ENCODE results near the gene CCDC148. TPM values are rescaled to one million over a fixed set of nuclear protein-coding genes. Genes with fewer than 3 reads are reported as not detected.
"Not testable (repeated sequence)": the region's sequence is repeated elsewhere in the genome, so short reads cannot be mapped to it uniquely, and the experiment has no call there.

The CCDC148 gene
- total and polyA plus RNA-seq, 2 experiments from 2014 or later, result 0.64 to 0.86 TPM

DNA sequence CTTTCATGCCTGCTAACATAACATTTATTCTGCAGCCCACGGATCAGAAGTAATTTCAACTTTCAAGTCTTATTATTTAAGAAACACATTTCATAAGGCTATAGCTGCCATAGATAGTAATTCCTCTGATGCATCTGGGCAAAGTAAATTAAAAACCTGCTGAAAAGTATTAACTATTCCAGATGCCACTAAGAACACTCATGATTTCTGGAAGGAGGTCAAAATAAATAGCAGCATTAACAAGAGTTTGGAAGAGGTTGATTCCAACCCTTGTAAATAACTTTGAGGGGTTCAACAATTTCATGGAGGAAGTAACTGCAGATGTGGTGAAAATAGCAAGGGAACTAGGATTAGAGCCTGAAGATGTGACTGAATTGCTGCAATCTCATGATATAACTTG, 77.6 kb downstream of the CCDC148 start:
- H3K27me3 ChIP-seq (replicated peaks; ENCODE audit: insufficient read depth), result no peaks in the 10 kb centered on the region
- no peaks in the 10 kb centered on the region for H3K4me1 ChIP-seq (ENCODE audit: insufficient read depth)
- no peak overlapping the region for H3K4me2 ChIP-seq (ENCODE audit: unreplicated experiment)
- H4K20me1 ChIP-seq (ENCODE audit: insufficient read depth), result no peaks in the 10 kb centered on the region
- no peak for DNase-seq
- no peak overlapping the region for H3K4me3 ChIP-seq
- no peak overlapping the region for H2AFZ ChIP-seq
- H3K9me3 ChIP-seq (ENCODE audit: low read depth), result no peaks in the 10 kb centered on the region
- H3K9ac ChIP-seq, result no peak overlapping the region
- 4 to 5% methylated on average over 1 of the region's 1 CpG for WGBS, 2 experiments (ENCODE audit: low coverage in 1 of 2, low lambda C conversion rate in 2 of 2, missing lambda C conversion rate in 2 of 2)
- no peaks in the 10 kb centered on the region for H3K36me3 ChIP-seq (ENCODE audit: low read depth)
- no peaks in the 10 kb centered on the region for H3K9me2 ChIP-seq (ENCODE audit: insufficient read depth)
- TF ChIP-seq EZH2phosphoT487 (IDR thresholded peaks at IDR 0.05; ENCODE audit: insufficient read depth, low read depth), result no peak
- TF ChIP-seq EZH2 (IDR thresholded peaks at IDR 0.05; ENCODE audit: insufficient read depth, poor library complexity, severe bottlenecking), result no peak
- no peak overlapping the region for H3K27ac ChIP-seq
- no peaks in the 10 kb centered on the region for H3K79me2 ChIP-seq (ENCODE audit: insufficient read depth)
- in situ Hi-C loops (cut with MboI), result no loop called here
- H3F3A ChIP-seq (ENCODE audit: insufficient read depth), result no peaks in the 10 kb centered on the region

DNA sequence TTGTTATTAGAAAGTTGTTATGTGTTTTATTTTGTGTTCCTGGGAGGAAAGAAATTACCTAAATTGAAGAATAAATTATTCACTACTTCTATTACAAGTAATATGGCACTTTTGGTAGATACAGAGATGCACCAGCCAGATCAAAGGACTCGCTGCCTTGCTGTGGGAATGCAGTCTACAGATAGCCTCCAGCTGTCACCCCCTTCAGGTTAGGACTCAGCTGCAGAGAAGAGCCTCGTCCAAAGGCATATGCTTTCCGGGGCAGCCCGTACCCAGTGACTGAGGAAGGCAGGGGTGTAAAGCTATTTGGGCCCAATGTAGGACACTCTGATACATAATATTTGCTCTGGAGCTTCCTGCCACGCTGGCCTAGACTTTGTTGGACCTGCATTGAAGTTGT, 90.2 kb downstream of the CCDC148 start:
- Histone ChIP-seq H3K4me3 (no peak overlapping the region), H3K9me2 (ENCODE audit: insufficient read depth) (no peaks in the 10 kb centered on the region), H3K9me3 (ENCODE audit: low read depth) (no peaks in the 10 kb centered on the region), H2AFZ (no peak overlapping the region), H3K36me3 (ENCODE audit: low read depth) (no peaks in the 10 kb centered on the region), H3F3A (ENCODE audit: insufficient read depth) (no peaks in the 10 kb centered on the region), H3K4me1 (ENCODE audit: insufficient read depth) (no peaks in the 10 kb centered on the region), H4K20me1 (ENCODE audit: insufficient read depth) (no peaks in the 10 kb centered on the region), H3K9ac (no peak overlapping the region), H3K79me2 (ENCODE audit: insufficient read depth) (no peaks in the 10 kb centered on the region), H3K27me3 (replicated peaks; ENCODE audit: insufficient read depth) (no peaks in the 10 kb centered on the region), H3K27ac (no peak overlapping the region), H3K4me2 (ENCODE audit: unreplicated experiment) (no peak overlapping the region)
- TF ChIP-seq EZH2phosphoT487 (IDR thresholded peaks at IDR 0.05; ENCODE audit: insufficient read depth, low read depth) (no peak), EZH2 (IDR thresholded peaks at IDR 0.05; ENCODE audit: insufficient read depth, poor library complexity, severe bottlenecking) (no peak)
- WGBS, 2 experiments (ENCODE audit: low coverage in 1 of 2, low lambda C conversion rate in 2 of 2, missing lambda C conversion rate in 2 of 2), result 64 to 69% methylated on average over 5 of the region's 5 CpGs
- in situ Hi-C loops (cut with MboI), result no loop called here
- no peak for DNase-seq

GRCh38 chr2:158359846-158360245, 96.7 kb downstream of the CCDC148 start:
- WGBS, 2 experiments (ENCODE audit: low coverage in 1 of 2, low lambda C conversion rate in 2 of 2, missing lambda C conversion rate in 2 of 2), result 55 to 67% methylated on average over 4 of the region's 4 CpGs
- no peaks in the 10 kb centered on the region for H3F3A ChIP-seq (ENCODE audit: insufficient read depth)
- H2AFZ ChIP-seq, result no peak overlapping the region
- TF ChIP-seq EZH2phosphoT487 (IDR thresholded peaks at IDR 0.05; ENCODE audit: insufficient read depth, low read depth) (no peak), EZH2 (IDR thresholded peaks at IDR 0.05; ENCODE audit: insufficient read depth, poor library complexity, severe bottlenecking) (no peak)
- H3K9me3 ChIP-seq (ENCODE audit: low read depth), result no peaks in the 10 kb centered on the region
- no peaks in the 10 kb centered on the region for H3K9me2 ChIP-seq (ENCODE audit: insufficient read depth)
- peak; percentile 2 for DNase-seq
- no peak overlapping the region for H3K4me2 ChIP-seq (ENCODE audit: unreplicated experiment)
- no peaks in the 10 kb centered on the region for H3K27me3 ChIP-seq (replicated peaks; ENCODE audit: insufficient read depth)
- H3K4me3 ChIP-seq, result no peak overlapping the region
- no peaks in the 10 kb centered on the region for H3K4me1 ChIP-seq (ENCODE audit: insufficient read depth)
- H3K9ac ChIP-seq, result no peak overlapping the region
- no peak overlapping the region for H3K27ac ChIP-seq
- H3K36me3 ChIP-seq (ENCODE audit: low read depth), result no peaks in the 10 kb centered on the region
- H3K79me2 ChIP-seq (ENCODE audit: insufficient read depth), result no peaks in the 10 kb centered on the region
- in situ Hi-C loops (cut with MboI), result no loop called here
- H4K20me1 ChIP-seq (ENCODE audit: insufficient read depth), result no peaks in the 10 kb centered on the region

DNA sequence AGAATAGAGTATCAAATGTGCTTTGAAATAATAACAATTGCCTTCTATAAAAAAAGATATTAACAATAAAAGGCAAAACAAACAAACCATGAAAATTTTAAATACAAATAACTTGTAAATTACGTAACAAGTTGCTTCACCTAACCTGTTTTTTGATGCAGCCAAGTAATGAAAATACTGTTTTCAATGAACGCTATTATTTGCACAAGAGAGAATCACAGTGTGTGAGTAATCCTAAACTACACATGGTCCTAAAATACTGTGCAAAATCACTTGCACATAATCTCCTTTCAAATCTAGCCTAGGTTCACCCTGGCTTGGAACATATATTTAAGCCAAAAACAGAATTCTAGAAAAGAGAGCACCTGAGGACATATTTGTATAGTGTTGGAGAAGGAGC, 98.9 kb downstream of the CCDC148 start:
- no peaks in the 10 kb centered on the region for H3K4me1 ChIP-seq (ENCODE audit: insufficient read depth)
- no peak overlapping the region for H3K4me2 ChIP-seq (ENCODE audit: unreplicated experiment)
- DNase-seq, result no peak
- WGBS, 2 experiments (ENCODE audit: low coverage in 1 of 2, low lambda C conversion rate in 2 of 2, missing lambda C conversion rate in 2 of 2), result 52% methylated on average over 2 of the region's 2 CpGs
- no peaks in the 10 kb centered on the region for H3K9me3 ChIP-seq (ENCODE audit: low read depth)
- in situ Hi-C loops (cut with MboI), result no loop called here
- no peak overlapping the region for H3K27ac ChIP-seq
- no peak overlapping the region for H3K9ac ChIP-seq
- H3K9me2 ChIP-seq (ENCODE audit: insufficient read depth), result no peaks in the 10 kb centered on the region
- no peak overlapping the region for H2AFZ ChIP-seq
- no peaks in the 10 kb centered on the region for H4K20me1 ChIP-seq (ENCODE audit: insufficient read depth)
- no peak overlapping the region for H3K4me3 ChIP-seq
- H3K79me2 ChIP-seq (ENCODE audit: insufficient read depth), result no peaks in the 10 kb centered on the region
- H3K36me3 ChIP-seq (ENCODE audit: low read depth), result no peaks in the 10 kb centered on the region
- TF ChIP-seq EZH2phosphoT487 (IDR thresholded peaks at IDR 0.05; ENCODE audit: insufficient read depth, low read depth) (no peak), EZH2 (IDR thresholded peaks at IDR 0.05; ENCODE audit: insufficient read depth, poor library complexity, severe bottlenecking) (no peak)
- H3K27me3 ChIP-seq (replicated peaks; ENCODE audit: insufficient read depth), result no peaks in the 10 kb centered on the region
- no peaks in the 10 kb centered on the region for H3F3A ChIP-seq (ENCODE audit: insufficient read depth)

DNA sequence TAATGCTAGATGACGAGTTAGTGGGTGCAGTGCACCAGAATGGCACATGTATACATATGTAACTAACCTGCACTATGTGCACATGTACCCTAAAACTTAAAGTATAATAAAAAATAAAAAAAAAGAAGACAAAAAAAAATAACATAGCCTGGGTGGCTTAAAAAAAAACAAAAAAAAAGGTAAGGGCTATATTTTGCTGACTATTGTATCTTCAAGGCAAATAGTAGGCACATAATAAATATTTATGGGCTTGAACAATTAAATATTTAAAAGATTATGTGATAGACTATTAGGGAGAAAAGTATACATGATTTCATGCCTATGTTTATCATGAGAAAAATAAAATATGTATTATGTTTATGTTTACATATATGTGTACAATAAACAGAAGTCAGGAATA, 99.4 kb downstream of the CCDC148 start:
- in situ Hi-C loops (cut with MboI), result no loop called here
- H3K4me2 ChIP-seq (ENCODE audit: unreplicated experiment), result no peak overlapping the region
- H2AFZ ChIP-seq, result no peak overlapping the region
- no peak overlapping the region for H3K9ac ChIP-seq
- DNase-seq, result no peak
- H3K27me3 ChIP-seq (replicated peaks; ENCODE audit: insufficient read depth), result no peaks in the 10 kb centered on the region
- no peaks in the 10 kb centered on the region for H4K20me1 ChIP-seq (ENCODE audit: insufficient read depth)
- WGBS, 2 experiments (ENCODE audit: low coverage in 1 of 2, low lambda C conversion rate in 2 of 2, missing lambda C conversion rate in 2 of 2), result 14 to 15% methylated on average over 1 of the region's 1 CpG
- no peak overlapping the region for H3K27ac ChIP-seq
- H3K4me3 ChIP-seq, result no peak overlapping the region
- H3K79me2 ChIP-seq (ENCODE audit: insufficient read depth), result no peaks in the 10 kb centered on the region
- H3K36me3 ChIP-seq (ENCODE audit: low read depth), result no peaks in the 10 kb centered on the region
- no peaks in the 10 kb centered on the region for H3K4me1 ChIP-seq (ENCODE audit: insufficient read depth)
- no peaks in the 10 kb centered on the region for H3K9me2 ChIP-seq (ENCODE audit: insufficient read depth)
- no peaks in the 10 kb centered on the region for H3F3A ChIP-seq (ENCODE audit: insufficient read depth)
- TF ChIP-seq EZH2phosphoT487 (IDR thresholded peaks at IDR 0.05; ENCODE audit: insufficient read depth, low read depth) (no peak), EZH2 (IDR thresholded peaks at IDR 0.05; ENCODE audit: insufficient read depth, poor library complexity, severe bottlenecking) (no peak)
- no peaks in the 10 kb centered on the region for H3K9me3 ChIP-seq (ENCODE audit: low read depth)

- H3K9ac ChIP-seq; in situ Hi-C loops (cut with MboI); H3K4me3 ChIP-seq; DNase-seq; H3K79me2 ChIP-seq (ENCODE audit: insufficient read depth); H3K4me1 ChIP-seq (ENCODE audit: insufficient read depth); H2AFZ ChIP-seq; H3K27me3 ChIP-seq (replicated peaks; ENCODE audit: insufficient read depth); H3K4me2 ChIP-seq (ENCODE audit: unreplicated experiment); H3F3A ChIP-seq (ENCODE audit: insufficient read depth); H3K36me3 ChIP-seq (ENCODE audit: low read depth); H3K9me3 ChIP-seq (ENCODE audit: low read depth); H4K20me1 ChIP-seq (ENCODE audit: insufficient read depth); H3K9me2 ChIP-seq (ENCODE audit: insufficient read depth); H3K27ac ChIP-seq: not testable (repeated sequence)
- 38 to 69% methylated on average over 1 to 13 of the region's 14 CpGs for WGBS, 2 experiments (ENCODE audit: low coverage in 1 of 2, low lambda C conversion rate in 2 of 2, missing lambda C conversion rate in 2 of 2)
Observed at GRCh38 chr2:158351466-158351816, 105.1 kb downstream of the CCDC148 start.

DNA sequence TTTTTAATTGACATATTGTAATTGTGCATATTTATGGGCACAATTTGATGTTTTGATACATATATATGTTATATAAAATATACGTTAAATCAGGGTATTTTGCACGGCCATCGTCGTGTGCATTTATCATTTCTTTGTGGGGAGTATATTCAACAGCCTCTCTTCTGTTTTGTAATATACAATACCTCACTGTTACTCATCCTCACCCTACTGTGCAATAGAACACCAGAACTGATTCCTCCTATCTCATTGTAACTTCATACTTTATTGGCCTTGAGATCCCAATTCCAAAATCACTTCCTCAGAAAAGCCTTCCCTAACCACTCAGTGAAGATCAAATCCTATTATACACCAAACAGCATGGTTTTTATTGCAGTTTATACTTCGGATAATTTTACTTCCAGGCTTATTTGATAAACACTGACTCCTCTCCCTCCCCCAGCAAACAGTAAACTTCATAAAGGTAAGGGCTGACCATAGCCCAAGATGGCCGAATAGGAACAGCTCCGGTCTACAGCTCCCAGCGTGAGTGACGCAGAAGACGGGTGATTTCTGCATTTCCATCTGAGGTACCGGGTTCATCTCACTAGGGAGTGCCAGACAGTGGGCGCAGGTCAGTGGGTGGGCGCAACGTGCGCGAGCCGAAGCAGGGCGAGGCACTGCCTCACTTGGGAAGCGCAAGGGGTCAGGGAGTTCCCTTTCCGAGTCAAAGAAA, 105.6 kb downstream of the CCDC148 start:
- H3K4me3 ChIP-seq; DNase-seq; H3K9me2 ChIP-seq (ENCODE audit: insufficient read depth); in situ Hi-C loops (cut with MboI); H3K79me2 ChIP-seq (ENCODE audit: insufficient read depth); H4K20me1 ChIP-seq (ENCODE audit: insufficient read depth); H3K36me3 ChIP-seq (ENCODE audit: low read depth); H3K4me2 ChIP-seq (ENCODE audit: unreplicated experiment); H3K9me3 ChIP-seq (ENCODE audit: low read depth); H3K27ac ChIP-seq; H3K27me3 ChIP-seq (replicated peaks; ENCODE audit: insufficient read depth); H3K4me1 ChIP-seq (ENCODE audit: insufficient read depth); H3F3A ChIP-seq (ENCODE audit: insufficient read depth); H3K9ac ChIP-seq; H2AFZ ChIP-seq: not testable (repeated sequence)
- WGBS, 2 experiments (ENCODE audit: low coverage in 1 of 2, low lambda C conversion rate in 2 of 2, missing lambda C conversion rate in 2 of 2), result 82 to 85% methylated on average over 12 to 19 of the region's 20 CpGs

Data from GM23248 (cell line).